Stimulated activated naive CD8-positive, alpha-beta T cell treated with anti-CD3 and anti-CD28 coated beads, Interleukin-15, Interleukin-2, amounts not matched to agents 100 ng/mL and 50 ng/mL, for 24 hours (primary cell): ENCODE measurements around the gene MICAL3.

Experiments used
- H3K27ac Mint-ChIP-seq: one replicate; pipeline ENCODE4 v1.8.0; 2021; ENCODE audit warnings: mild to moderate bottlenecking, mixed read lengths
- H3K27me3 Mint-ChIP-seq: one replicate; pipeline ENCODE4 v1.8.0; 2021; ENCODE audit warnings: mixed read lengths
- H3K36me3 Mint-ChIP-seq: one replicate; pipeline ENCODE4 v1.8.0; 2021; ENCODE audit warnings: low read depth, mixed read lengths
- H3K4me1 Mint-ChIP-seq: one replicate; pipeline ENCODE4 v1.8.0; 2021; ENCODE audit warnings: low read depth, mixed read lengths
- H3K4me3 Mint-ChIP-seq: one replicate; pipeline ENCODE4 v1.8.0; 2021; ENCODE audit warnings: mild to moderate bottlenecking, mixed read lengths
- H3K9me3 Mint-ChIP-seq: one replicate; pipeline ENCODE4 v1.8.0; 2021; ENCODE audit warnings: mixed read lengths

The MICAL3 gene

GRCh38 chr22:17783773-17784480, 240.4 kb downstream of the MICAL3 start:
- Mint-ChIP-seq H3K9me3 (no peaks in the 10 kb centered on the region), H3K4me1 (peaks cover 39% of the 10 kb centered on the region), H3K36me3 (no peaks in the 10 kb centered on the region), H3K4me3 (no peak overlapping the region), H3K27me3 (no peaks in the 10 kb centered on the region), H3K27ac (no peak overlapping the region)

DNA sequence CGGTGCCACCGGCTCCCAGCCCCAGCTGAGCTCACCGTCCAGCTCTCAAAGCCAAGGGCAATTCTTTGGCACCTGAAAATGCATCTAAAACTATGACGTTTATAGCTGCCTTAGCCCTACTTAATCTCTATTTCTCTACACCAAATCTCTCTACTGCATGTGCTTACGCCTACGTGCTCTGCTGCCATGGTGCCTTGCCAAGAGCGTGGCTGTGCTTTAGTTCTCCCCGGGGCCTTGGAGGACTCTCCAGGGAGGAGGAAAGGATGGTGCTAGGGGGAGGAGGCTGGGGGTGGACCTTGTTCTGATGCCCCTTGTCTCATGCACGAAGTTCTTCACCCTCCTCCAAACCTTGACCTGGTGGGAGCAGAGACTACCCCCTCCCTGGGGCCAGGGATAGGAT, 241.0 kb downstream of the MICAL3 start:
- Mint-ChIP-seq H3K36me3 (no peaks in the 10 kb centered on the region), H3K27me3 (no peaks in the 10 kb centered on the region), H3K9me3 (no peaks in the 10 kb centered on the region), H3K4me1 (peaks cover 44% of the 10 kb centered on the region), H3K4me3 (no peak overlapping the region), H3K27ac (no peak overlapping the region)

GRCh38 chr22:17782621-17783020, 241.7 kb downstream of the MICAL3 start:
- H3K27ac Mint-ChIP-seq: no peak overlapping the region

DNA sequence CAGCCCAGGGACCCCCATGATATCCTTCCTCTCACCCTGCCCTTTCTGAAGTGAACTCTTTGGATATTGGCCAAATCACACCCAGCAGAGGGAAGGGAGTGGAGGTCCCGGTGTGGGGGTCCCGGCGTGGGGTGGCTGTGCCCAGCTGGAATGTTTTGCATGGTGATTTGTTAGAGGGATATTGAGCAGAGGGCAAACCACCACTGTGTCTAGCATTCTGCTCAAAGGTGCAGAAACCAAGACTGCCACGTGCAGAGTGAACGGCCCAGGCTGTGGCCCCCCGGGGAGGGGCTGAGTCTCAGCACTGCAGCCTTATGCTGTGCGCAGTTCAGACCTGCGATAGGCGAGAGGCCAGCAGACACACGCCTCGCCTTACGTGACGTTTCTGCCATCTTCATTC, 242.2 kb downstream of the MICAL3 start:
- Mint-ChIP-seq H3K4me1 (peaks cover 55% of the 10 kb centered on the region), H3K4me3 (no peak overlapping the region), H3K27ac (no peak overlapping the region)

More at GRCh38 chr22:17782621-17783020, 241.7 kb downstream of the MICAL3 start:
- Mint-ChIP-seq H3K9me3 (no peaks in the 10 kb centered on the region), H3K4me3 (no peak overlapping the region), H3K4me1 (peaks cover 50% of the 10 kb centered on the region), H3K36me3 (no peaks in the 10 kb centered on the region), H3K27me3 (no peaks in the 10 kb centered on the region)

DNA sequence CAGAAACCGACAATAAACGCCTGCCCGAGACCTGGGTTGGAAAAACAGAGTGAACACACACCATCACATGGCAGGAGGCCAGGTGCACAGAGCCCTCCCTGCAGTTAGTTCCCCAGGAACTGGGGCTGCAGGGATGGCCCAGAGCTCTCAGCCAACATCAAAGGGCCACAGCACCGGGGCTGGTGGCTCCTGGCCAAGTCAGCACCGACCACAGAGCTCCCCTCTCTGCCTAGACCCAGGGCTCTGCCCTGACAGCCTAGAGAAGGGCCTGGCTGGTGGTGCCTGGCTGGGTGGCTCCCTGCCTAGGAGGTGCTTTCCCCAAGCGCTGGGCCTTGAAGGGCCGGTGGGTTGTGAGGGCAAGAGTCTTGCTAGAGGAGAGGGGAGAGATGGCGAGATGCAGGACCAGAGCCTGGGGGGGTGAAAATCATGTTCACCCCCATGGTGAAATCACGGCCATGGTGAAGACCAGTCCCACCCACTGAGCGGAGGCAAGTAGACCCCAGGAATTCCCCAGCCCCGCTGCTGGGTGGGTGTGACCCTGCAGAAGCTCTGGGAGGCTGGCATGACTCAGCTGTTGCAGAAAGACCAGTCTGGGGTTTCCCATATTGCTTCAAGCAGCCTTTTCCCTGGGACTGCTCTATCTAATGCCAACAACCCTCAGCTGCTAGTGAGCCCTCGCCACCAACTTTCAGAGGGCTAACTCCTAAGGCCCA, 242.9 kb downstream of the MICAL3 start:
- H3K4me1 Mint-ChIP-seq: peaks cover 60% of the 10 kb centered on the region
- peak overlapping the region; percentile 44 for H3K4me3 Mint-ChIP-seq
- no peaks in the 10 kb centered on the region for H3K36me3 Mint-ChIP-seq
- no peaks in the 10 kb centered on the region for H3K27me3 Mint-ChIP-seq
- no peaks in the 10 kb centered on the region for H3K9me3 Mint-ChIP-seq
- H3K27ac Mint-ChIP-seq: peak overlapping the region; percentile 49

More for the DNA sequence above, 242.2 kb downstream of the MICAL3 start:
- Mint-ChIP-seq H3K9me3 (no peaks in the 10 kb centered on the region), H3K27me3 (no peaks in the 10 kb centered on the region), H3K36me3 (no peaks in the 10 kb centered on the region)

GRCh38 chr22:17780741-17781318, 243.5 kb downstream of the MICAL3 start:
- Mint-ChIP-seq H3K4me3 (no peak overlapping the region), H3K9me3 (no peaks in the 10 kb centered on the region), H3K27ac (peak overlapping the region; percentile 49), H3K27me3 (no peaks in the 10 kb centered on the region), H3K36me3 (no peaks in the 10 kb centered on the region), H3K4me1 (peaks cover 66% of the 10 kb centered on the region)

- Mint-ChIP-seq H3K27ac (no peak overlapping the region), H3K36me3 (no peaks in the 10 kb centered on the region), H3K4me1 (peaks cover 72% of the 10 kb centered on the region), H3K9me3 (no peaks in the 10 kb centered on the region), H3K27me3 (no peaks in the 10 kb centered on the region), H3K4me3 (no peak overlapping the region)
Observed at GRCh38 chr22:17780116-17780740, 244.1 kb downstream of the MICAL3 start.

DNA sequence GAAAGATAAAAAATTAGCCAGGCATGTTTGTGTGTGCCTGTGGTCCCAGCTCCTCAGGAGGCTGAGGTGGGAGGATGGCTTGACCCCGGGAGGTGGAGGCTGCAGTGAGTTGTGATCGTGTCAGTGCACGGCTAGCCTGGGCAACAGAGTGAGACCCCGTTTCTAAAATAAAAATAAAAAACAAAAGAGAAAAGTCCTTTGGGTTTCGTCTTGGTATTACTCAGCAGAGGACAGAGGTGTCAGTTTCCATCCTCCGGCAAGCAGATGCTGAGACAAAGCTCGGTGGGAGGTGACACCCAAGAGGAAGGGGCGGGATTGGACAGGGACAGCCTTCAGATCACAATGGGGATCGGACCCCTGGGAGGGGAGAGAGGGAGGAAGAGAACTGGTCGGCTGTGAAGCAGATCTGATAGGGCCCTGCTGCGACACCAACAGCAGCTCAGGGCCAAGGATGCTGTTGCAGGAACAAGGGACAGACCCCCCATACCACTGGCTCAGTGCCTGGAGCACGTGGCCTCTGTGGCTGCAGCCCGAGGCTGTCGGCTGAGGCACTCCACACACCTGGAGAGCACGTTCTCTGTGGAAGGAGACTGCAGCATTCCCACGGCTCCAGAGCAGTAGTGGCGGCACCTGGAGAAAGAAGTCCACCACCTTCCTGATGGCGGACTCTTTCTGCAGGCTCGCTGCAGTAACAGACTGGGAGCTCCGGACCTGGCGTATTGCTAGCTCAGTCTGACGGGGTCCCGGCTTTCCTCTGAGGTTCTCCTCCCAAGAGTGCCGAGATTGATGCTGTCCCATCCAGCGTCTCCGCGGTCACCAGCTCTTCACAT, 244.9 kb downstream of the MICAL3 start:
- H3K4me1 Mint-ChIP-seq: peaks cover 80% of the 10 kb centered on the region
- peak overlapping the region; percentile 33 for H3K4me3 Mint-ChIP-seq
- H3K27ac Mint-ChIP-seq: peak overlapping the region; percentile 56

DNA sequence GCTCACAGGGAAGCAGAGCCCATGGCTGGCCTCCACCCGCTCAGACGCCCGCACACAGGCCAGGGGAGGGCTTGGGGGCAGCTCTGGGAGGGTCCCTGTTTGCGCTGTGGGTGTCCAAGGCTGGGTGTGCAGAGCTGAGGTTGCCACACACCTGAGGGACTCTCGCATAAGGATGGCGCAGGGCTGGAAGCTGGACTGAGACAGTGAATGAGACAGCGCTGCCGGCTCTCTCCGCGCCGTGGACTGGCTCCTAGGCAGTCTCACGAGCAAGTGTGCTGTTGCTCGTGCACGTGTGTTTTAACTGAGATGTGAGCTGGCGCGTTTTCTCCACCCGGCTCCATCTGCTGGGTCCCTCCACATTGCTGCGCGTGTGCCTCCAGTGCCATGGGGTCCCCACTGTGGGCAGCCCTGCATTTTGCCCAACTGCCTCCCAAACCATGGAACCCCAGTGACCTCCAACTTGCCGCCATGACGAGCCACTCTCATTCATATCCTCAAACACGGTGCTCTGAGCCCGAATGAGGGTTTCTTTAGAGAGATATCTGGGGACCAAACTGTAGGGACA, 245.9 kb downstream of the MICAL3 start:
- no peaks in the 10 kb centered on the region for H3K9me3 Mint-ChIP-seq
- peak overlapping the region; percentile 92 for H3K4me3 Mint-ChIP-seq
- H3K36me3 Mint-ChIP-seq: no peaks in the 10 kb centered on the region
- H3K27ac Mint-ChIP-seq: no peak overlapping the region
- H3K27me3 Mint-ChIP-seq: no peaks in the 10 kb centered on the region
- peaks cover 82% of the 10 kb centered on the region for H3K4me1 Mint-ChIP-seq

More for the DNA sequence above, 244.9 kb downstream of the MICAL3 start:
- H3K36me3 Mint-ChIP-seq: no peaks in the 10 kb centered on the region
- no peaks in the 10 kb centered on the region for H3K9me3 Mint-ChIP-seq
- no peaks in the 10 kb centered on the region for H3K27me3 Mint-ChIP-seq

GRCh38 chr22:17777717-17778044, 246.7 kb downstream of the MICAL3 start:
- Mint-ChIP-seq H3K27ac (peak overlapping the region; percentile 99), H3K36me3 (no peaks in the 10 kb centered on the region), H3K9me3 (no peaks in the 10 kb centered on the region), H3K27me3 (no peaks in the 10 kb centered on the region), H3K4me1 (peaks cover 87% of the 10 kb centered on the region), H3K4me3 (peak overlapping the region; percentile 92)

DNA sequence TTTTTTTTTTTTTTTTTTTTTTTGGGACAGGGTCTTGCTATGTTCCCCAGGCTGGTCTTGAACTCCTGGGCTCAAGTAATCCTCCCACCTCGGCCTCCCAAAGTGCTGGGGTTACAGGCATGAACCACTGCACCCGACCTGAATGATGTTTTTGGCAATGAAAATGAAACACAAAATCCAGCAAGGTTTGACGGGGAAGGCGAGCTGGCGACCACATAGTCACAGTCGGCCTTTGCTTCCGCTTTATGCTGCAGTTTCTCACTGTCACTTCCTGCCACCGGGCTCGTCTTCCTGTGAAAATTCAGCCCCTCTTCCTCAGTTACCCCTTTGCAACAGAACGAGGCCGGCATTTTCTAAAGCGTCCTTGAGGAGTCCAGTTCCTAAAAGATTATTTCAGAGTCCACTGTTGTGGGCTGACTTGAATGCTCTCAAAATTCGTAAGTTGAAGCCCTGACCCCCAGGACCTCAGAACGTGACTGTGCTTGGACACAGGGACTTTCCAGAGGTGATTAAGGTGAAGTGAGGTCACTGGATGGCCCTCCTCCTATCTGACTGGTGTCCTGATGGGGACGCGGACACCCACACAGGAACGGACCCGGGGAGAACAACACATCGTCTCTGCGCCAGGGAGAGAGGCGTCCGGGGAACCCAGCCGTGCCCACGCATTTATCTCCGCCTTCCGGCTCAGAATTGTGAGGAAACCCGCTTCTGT, 247.2 kb downstream of the MICAL3 start:
- Mint-ChIP-seq H3K27ac (peak overlapping the region; percentile 99), H3K9me3 (no peaks in the 10 kb centered on the region), H3K27me3 (no peaks in the 10 kb centered on the region), H3K36me3 (no peaks in the 10 kb centered on the region), H3K4me3 (peak overlapping the region; percentile 92), H3K4me1 (peaks cover 87% of the 10 kb centered on the region)

DNA sequence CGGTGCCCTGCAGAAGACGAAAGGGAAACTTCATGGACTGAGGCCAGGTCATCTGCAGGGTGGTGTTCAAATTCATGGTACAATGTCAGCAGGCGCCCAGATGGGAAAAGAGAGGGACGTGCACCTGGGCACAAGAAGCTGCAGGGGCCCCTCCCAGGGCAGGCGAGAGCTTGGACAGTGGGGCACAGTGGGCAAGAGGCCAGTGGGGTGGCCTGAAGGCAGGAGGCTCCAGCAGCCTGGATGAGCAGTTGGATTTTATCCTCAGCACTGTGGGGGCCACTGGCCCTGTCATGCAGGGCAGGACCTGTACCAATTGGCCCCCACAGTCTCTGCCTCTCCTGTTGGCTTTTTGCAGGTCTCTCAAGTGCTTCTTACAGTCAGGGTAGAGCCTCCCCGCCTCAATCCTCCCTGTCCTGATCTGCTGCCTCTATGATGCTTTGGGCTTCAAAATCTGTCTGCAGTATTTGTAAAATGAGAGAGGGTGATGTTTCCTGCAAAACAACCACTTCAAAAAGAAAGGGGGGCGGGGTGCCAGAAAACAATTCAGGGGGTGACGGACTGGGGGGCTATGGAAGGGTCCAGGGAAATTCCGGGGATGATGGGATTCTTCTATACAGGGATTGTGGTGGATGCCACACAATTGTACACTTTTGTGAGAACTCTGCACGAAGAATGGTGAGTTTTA, 248.4 kb downstream of the MICAL3 start:
- H3K9me3 Mint-ChIP-seq: no peaks in the 10 kb centered on the region
- H3K36me3 Mint-ChIP-seq: no peaks in the 10 kb centered on the region
- peaks cover 87% of the 10 kb centered on the region for H3K4me1 Mint-ChIP-seq
- H3K27ac Mint-ChIP-seq: peak overlapping the region; percentile 99
- peak overlapping the region; percentile 67 for H3K4me3 Mint-ChIP-seq
- no peaks in the 10 kb centered on the region for H3K27me3 Mint-ChIP-seq

- peaks cover 3% of the 10 kb centered on the region for H3K27me3 Mint-ChIP-seq
- peak overlapping the region; percentile 13 for H3K27ac Mint-ChIP-seq
- H3K4me3 Mint-ChIP-seq: peak overlapping the region; percentile 67
- H3K36me3 Mint-ChIP-seq: peaks cover 3% of the 10 kb centered on the region
- peaks cover 85% of the 10 kb centered on the region for H3K4me1 Mint-ChIP-seq
- no peaks in the 10 kb centered on the region for H3K9me3 Mint-ChIP-seq
Observed at GRCh38 chr22:17774926-17775685, 249.3 kb downstream of the MICAL3 start.
